K562 (cell line): ENCODE results near the gene PIN1. TPM values are rescaled to one million over a fixed set of nuclear protein-coding genes. Genes with fewer than 3 reads are reported as not detected.

Experiments
- CBFA2T3 ChIP-seq: fragments of 450-650 bp; IDR thresholded peaks from 2 replicates; pipeline ENCODE4 v1.6.1; 2017
- CBX2 ChIP-seq: fragments of 200-600 bp; sonication (generic); IDR thresholded peaks from one replicate; pipeline ENCODE4 v1.6.1; 2012; ENCODE audit warnings: mild to moderate bottlenecking, low read length, inconsistent platforms; ENCODE audit not compliant: insufficient read depth, poor library complexity, severe bottlenecking
- DDX20 ChIP-seq: fragments of 450-650 bp; IDR thresholded peaks from 2 replicates; pipeline ENCODE4 v1.6.1; 2016; ENCODE audit warnings: missing genetic modification characterization, low read depth, mild to moderate bottlenecking, missing compliant biosample characterization, moderate library complexity
- DMBX1 ChIP-seq: fragments of 250-450 bp; sonication (Bioruptor Pico); IDR thresholded peaks from 2 replicates; pipeline ENCODE4 v1.8.0; 2022; ENCODE audit warnings: inconsistent platforms, mild to moderate bottlenecking, moderate library complexity, borderline replicate concordance
- HDAC1 ChIP-seq, 2 experiments: fragments of 450-650 bp; IDR thresholded peaks; 2 replicates each; pipeline ENCODE4 v1.6.1; 2016 to 2017; ENCODE audit warnings: inconsistent platforms in 1 of 2, mild to moderate bottlenecking in 1 of 2, moderate library complexity in 1 of 2
- HDAC2 ChIP-seq: fragments of 450-650 bp; IDR thresholded peaks from 2 replicates; pipeline ENCODE4 v1.6.1; 2016; ENCODE audit warnings: mild to moderate bottlenecking
- HIVEP1 ChIP-seq: fragments of 250-450 bp; sonication (Bioruptor Pico); IDR thresholded peaks from 2 replicates; pipeline ENCODE4 v1.4.0; 2020; ENCODE audit warnings: mild to moderate bottlenecking
- IRF2 ChIP-seq: sonication (generic); formaldehyde crosslinking; IDR thresholded peaks from 2 replicates; pipeline ENCODE4 v1.8.1; 2022; ENCODE audit warnings: mild to moderate bottlenecking, missing genetic modification reagents
- KDM2B ChIP-seq: fragments of 250-450 bp; sonication (Bioruptor Pico); IDR thresholded peaks from 2 replicates; pipeline ENCODE4 v1.8.0; 2021; ENCODE audit warnings: mild to moderate bottlenecking, moderate library complexity
- MCM5 ChIP-seq: fragments of 450-650 bp; IDR thresholded peaks from 2 replicates; pipeline ENCODE4 v1.6.1; 2016; ENCODE audit warnings: low read depth
- PHF21A ChIP-seq: fragments of 450-650 bp; IDR thresholded peaks from 2 replicates; pipeline ENCODE4 v1.6.1; 2017; ENCODE audit warnings: low read depth, borderline replicate concordance
- PKNOX1 ChIP-seq: fragments of 450-650 bp; IDR thresholded peaks from 2 replicates; pipeline ENCODE4 v1.6.1; 2016
- SFPQ ChIP-seq: fragments of 200-400 bp; formaldehyde crosslinking; IDR thresholded peaks from 2 replicates; pipeline ENCODE4 v1.6.1; 2017; ENCODE audit warnings: mild to moderate bottlenecking, low read depth, low read length, moderate library complexity
- SPI1 ChIP-seq: IDR thresholded peaks from 2 replicates; pipeline ENCODE4 v1.6.1; 2011; ENCODE audit warnings: low read depth, low read length, control low read depth, borderline replicate concordance
- SRSF7 ChIP-seq: fragments of 200-400 bp; formaldehyde crosslinking; optimal IDR thresholded peaks from 2 replicates; pipeline ENCODE3; 2017; ENCODE audit warnings: mild to moderate bottlenecking, low read depth, low read length
- STAG1 ChIP-seq: sonication (generic); formaldehyde crosslinking; IDR thresholded peaks from 2 replicates; pipeline ENCODE4 v1.5.0; 2020; ENCODE audit warnings: missing genetic modification reagents, borderline replicate concordance
- SUPT5H ChIP-seq: fragments of 450-650 bp; IDR thresholded peaks from 2 replicates; pipeline ENCODE4 v1.6.1; 2016
- TFAM ChIP-seq: fragments of 250-450 bp; sonication (Bioruptor Pico); conservative IDR thresholded peaks from 2 replicates; pipeline ENCODE4 v1.5.0; 2021; ENCODE audit warnings: mild to moderate bottlenecking, moderate library complexity
- TGIF2 ChIP-seq: sonication (generic); formaldehyde crosslinking; IDR thresholded peaks from 2 replicates; pipeline ENCODE4 v1.8.1; 2022; ENCODE audit warnings: mild to moderate bottlenecking, missing genetic modification reagents, moderate library complexity
- ZFX ChIP-seq: sonication (generic); formaldehyde crosslinking; IDR thresholded peaks from 2 replicates; pipeline ENCODE4 v1.8.0; 2022; ENCODE audit warnings: mild to moderate bottlenecking, missing genetic modification reagents, moderate library complexity
- ZNF280A ChIP-seq: fragments of 450-650 bp; IDR thresholded peaks from 2 replicates; pipeline ENCODE4 v1.6.1; 2018; ENCODE audit warnings: mild to moderate bottlenecking, low read depth; ENCODE audit not compliant: partially characterized antibody
- ZNF431 ChIP-seq: sonication (generic); formaldehyde crosslinking; IDR thresholded peaks from 2 replicates; pipeline ENCODE4 v1.8.0; 2022; ENCODE audit warnings: mild to moderate bottlenecking, missing genetic modification reagents
- ZNF696 ChIP-seq: fragments of 250-450 bp; sonication (Bioruptor Pico); conservative IDR thresholded peaks from 2 replicates; pipeline ENCODE4 v1.4.0; 2020; ENCODE audit warnings: mild to moderate bottlenecking, moderate library complexity
- ZNF707 ChIP-seq: fragments of 250-450 bp; sonication (Bioruptor Pico); conservative IDR thresholded peaks from 2 replicates; pipeline ENCODE4 v1.8.0; 2022; ENCODE audit warnings: inconsistent platforms, mild to moderate bottlenecking, moderate library complexity
- ZNF79 ChIP-seq: fragments of 250-450 bp; sonication (Bioruptor Pico); IDR thresholded peaks from 2 replicates; pipeline ENCODE4 v1.4.0; 2020; ENCODE audit warnings: low read depth, mild to moderate bottlenecking, moderate library complexity
- ZNF830 ChIP-seq: fragments of 250-450 bp; sonication (Bioruptor Pico); IDR thresholded peaks from 2 replicates; pipeline ENCODE4 v1.5.0; 2021; ENCODE audit warnings: mild to moderate bottlenecking
- polyA plus RNA-seq, 8 experiments: library from polyadenylated mRNA; depleted of rRNA in 4 of 8; stranded (reverse) in 5 of 8; unstranded in 3 of 8; fragments of >200 nt; fragmentation: Nextera tagmentation in 2 of 8; fragmentation: Illumina TruSeq in 1 of 8; extraction: Ambion mirVana in 2 of 8; extraction: Trizol in 1 of 8; gene quantifications; 2 replicates each; pipeline versions ENCODE4 v1.2.1 to v1.2.3, GENCODE V29; 2011 to 2014; ENCODE audit warnings: inconsistent platforms in 1 of 8, missing spikeins in 1 of 8
- total RNA-seq, 7 experiments: library from RNA; depleted of rRNA in 6 of 7; stranded (reverse); fragments of >200 nt in 6 of 7; fragmentation: Illumina TruSeq in 2 of 7; extraction: Trizol in 2 of 7; gene quantifications; 2 replicates each; pipeline versions ENCODE4 v1.2.1 to v1.2.3, GENCODE V29; 2011 to 2021; ENCODE audit warnings: low replicate concordance in 1 of 7

PIN1 gene
- total and polyA plus RNA-seq, 9 of the 15 experiments (the other 6 are each of a cell fraction or from before 2014, with no cell fraction given) = 1.6 to 178 (median 42.5) TPM

- TF ChIP-seq CBX2 (no peak), SRSF7 (no peak), ZNF707 (CRISPR knock-in tag) (no peak), PHF21A (no peak), TFAM (no peak), ZNF696 (CRISPR knock-in tag) (no peak), HDAC2 (no peak), SFPQ (no peak), DMBX1 (CRISPR knock-in tag) (no peak), SUPT5H (peak; percentile 64), KDM2B (CRISPR knock-in tag) (no peak), ZNF830 (CRISPR knock-in tag) (no peak), ZNF280A (no peak), SPI1 (no peak), DDX20 (tag) (no peak), CBFA2T3 (no peak), IRF2 (CRISPR knock-in tag) (no peak), ZNF79 (CRISPR knock-in tag) (no peak), HIVEP1 (CRISPR knock-in tag) (no peak), ZNF431 (CRISPR knock-in tag) (0 out of 2 replicates have a peak, but pooled peaks have one; percentile 22), ZFX (no peak), MCM5 (no peak), PKNOX1 (peak; percentile 88), STAG1 (CRISPR knock-in tag) (no peak), TGIF2 (CRISPR knock-in tag) (no peak), HDAC1 (IDR thresholded peaks at IDR 0.05) (peak in 1 of 2 experiments; percentile 83; a peak in 2 of 4 replicates)
Measured at GRCh38 chr19:9792206-9793070, 42.7 kb upstream of the PIN1 start (continued).
